GM12875 (cell line): ENCODE measurements around the gene LDLRAD4.

Experiments used
- H3K4me3 ChIP-seq: one replicate; pipeline ENCODE4 v1.5.1; 2011; ENCODE audit warnings: low read depth, low read length, control low read depth
- TF ChIP-seq, protein P1 (sequence below): IDR thresholded peaks from 2 replicates; pipeline ENCODE4 v1.5.1; 2011; ENCODE audit warnings: low read depth, mild to moderate bottlenecking, control low read depth, inconsistent platforms, low read length, moderate library complexity, borderline replicate concordance; ENCODE audit not compliant: insufficient read depth

The LDLRAD4 gene

GRCh38 chr18:13437796-13438506 lies 219.4 kb downstream of the LDLRAD4 start:
- H3K4me3 ChIP-seq = no peak overlapping the region
- TF ChIP-seq, protein P1, sequence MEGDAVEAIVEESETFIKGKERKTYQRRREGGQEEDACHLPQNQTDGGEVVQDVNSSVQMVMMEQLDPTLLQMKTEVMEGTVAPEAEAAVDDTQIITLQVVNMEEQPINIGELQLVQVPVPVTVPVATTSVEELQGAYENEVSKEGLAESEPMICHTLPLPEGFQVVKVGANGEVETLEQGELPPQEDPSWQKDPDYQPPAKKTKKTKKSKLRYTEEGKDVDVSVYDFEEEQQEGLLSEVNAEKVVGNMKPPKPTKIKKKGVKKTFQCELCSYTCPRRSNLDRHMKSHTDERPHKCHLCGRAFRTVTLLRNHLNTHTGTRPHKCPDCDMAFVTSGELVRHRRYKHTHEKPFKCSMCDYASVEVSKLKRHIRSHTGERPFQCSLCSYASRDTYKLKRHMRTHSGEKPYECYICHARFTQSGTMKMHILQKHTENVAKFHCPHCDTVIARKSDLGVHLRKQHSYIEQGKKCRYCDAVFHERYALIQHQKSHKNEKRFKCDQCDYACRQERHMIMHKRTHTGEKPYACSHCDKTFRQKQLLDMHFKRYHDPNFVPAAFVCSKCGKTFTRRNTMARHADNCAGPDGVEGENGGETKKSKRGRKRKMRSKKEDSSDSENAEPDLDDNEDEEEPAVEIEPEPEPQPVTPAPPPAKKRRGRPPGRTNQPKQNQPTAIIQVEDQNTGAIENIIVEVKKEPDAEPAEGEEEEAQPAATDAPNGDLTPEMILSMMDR = no peak

DNA sequence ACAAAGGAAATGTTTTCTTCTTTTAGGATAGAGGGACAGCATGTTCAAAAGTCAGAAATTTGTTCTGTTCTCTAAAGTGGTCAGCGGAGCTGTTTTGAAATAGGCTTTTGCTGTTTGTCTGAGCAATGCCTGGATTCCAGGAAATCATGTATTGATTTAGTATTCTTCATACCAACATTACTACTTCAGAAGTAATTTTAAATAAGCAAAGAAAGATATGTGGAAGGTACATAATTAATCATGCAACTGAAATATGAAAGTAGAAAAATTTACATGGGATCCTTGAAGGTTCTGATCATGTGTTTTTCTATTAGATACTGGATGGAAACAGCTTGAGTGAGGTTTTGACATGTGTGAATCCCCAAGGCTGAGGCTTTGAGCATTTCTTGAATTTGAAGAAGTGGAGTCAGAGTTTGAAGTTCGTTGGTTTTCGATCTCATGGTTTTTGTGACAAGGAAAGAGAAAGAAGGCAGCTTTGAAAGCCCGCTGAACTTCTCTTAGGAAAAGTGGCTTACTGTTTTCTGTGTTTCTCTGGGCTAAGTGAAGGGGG lies 220.0 kb downstream of the LDLRAD4 start:
- H3K4me3 ChIP-seq = no peak overlapping the region
- TF ChIP-seq, protein P1 = no peak

GRCh38 chr18:13439461-13439860 lies 220.9 kb downstream of the LDLRAD4 start:
- H3K4me3 ChIP-seq = no peak overlapping the region
- TF ChIP-seq, protein P1 = no peak

GRCh38 chr18:13440277-13441248 lies 222.0 kb downstream of the LDLRAD4 start:
- no peak overlapping the region for H3K4me3 ChIP-seq
- TF ChIP-seq, protein P1 = no peak

- TF ChIP-seq, protein P1 = no peak
- no peak overlapping the region for H3K4me3 ChIP-seq
These were observed 223.2 kb downstream of the LDLRAD4 start for GRCh38 chr18:13441736-13442135.

GRCh38 chr18:13442451-13442850 lies 223.9 kb downstream of the LDLRAD4 start:
- TF ChIP-seq, protein P1 = no peak
- no peak overlapping the region for H3K4me3 ChIP-seq

GRCh38 chr18:13443552-13443951 lies 225.0 kb downstream of the LDLRAD4 start:
- no peak overlapping the region for H3K4me3 ChIP-seq
- TF ChIP-seq, protein P1 = no peak
